Colon (tissue), 2 donors: ENCODE results near the gene CEP55.
"Not testable (repeated sequence)": the region's sequence is repeated elsewhere in the genome, so short reads cannot be mapped to it uniquely, and the experiment has no call there.

Source experiments
- FAIRE-seq: peaks from 2 replicates; lab custom pipeline; 2012; peaks lifted over from hg19 to GRCh38; lab: Jason Lieb, UNC
- donor health status: control.
- donor health status: control.

CEP55 gene

GRCh38 chr10:93496322-93497041 is at the start of gene CEP55:
TSS of gene CEP55 (plus strand) at chr10:93496612. CDS start at chr10:93500052, 3,440 bp downstream.
- no peak for FAIRE-seq

DNA sequence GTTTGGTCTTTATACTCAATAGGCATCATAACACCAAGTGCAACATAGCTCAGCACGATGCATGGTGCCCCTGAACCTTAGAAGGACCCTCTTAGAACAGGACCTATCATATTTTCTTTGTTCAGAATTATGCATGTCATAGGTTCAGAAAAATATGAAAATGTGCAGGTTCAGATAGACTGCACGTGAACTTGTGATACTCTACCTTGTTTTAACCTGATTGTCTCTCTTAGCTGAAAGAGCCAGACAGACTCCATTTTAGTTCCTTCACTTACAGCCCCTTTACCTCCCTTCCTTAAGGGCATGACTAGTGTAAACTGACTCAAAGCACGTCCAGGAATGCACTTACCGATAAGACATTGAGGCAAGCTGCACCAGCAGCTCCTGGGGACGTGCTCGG is 49.4 kb upstream of the CEP55 start:
- FAIRE-seq: no peak

DNA sequence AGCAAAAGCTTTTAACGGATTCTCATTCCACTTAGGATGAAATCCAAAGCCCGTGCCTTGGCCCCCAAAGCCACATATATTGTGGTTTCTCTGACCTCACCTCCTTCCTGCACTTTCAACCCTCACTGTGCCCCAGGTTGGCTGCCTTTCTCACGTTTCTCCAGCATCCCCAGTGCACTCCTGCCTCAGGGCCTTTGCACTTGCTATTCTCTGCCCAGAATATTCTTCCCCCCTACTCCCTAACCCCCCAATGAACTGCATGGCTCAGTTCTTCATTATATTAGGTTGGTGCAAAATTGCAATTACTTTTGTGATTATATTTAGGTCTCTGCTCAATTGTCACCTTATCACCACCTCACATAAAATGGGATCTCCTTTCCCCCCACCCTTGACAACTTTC is 48.4 kb upstream of the CEP55 start:
- no peak for FAIRE-seq

DNA sequence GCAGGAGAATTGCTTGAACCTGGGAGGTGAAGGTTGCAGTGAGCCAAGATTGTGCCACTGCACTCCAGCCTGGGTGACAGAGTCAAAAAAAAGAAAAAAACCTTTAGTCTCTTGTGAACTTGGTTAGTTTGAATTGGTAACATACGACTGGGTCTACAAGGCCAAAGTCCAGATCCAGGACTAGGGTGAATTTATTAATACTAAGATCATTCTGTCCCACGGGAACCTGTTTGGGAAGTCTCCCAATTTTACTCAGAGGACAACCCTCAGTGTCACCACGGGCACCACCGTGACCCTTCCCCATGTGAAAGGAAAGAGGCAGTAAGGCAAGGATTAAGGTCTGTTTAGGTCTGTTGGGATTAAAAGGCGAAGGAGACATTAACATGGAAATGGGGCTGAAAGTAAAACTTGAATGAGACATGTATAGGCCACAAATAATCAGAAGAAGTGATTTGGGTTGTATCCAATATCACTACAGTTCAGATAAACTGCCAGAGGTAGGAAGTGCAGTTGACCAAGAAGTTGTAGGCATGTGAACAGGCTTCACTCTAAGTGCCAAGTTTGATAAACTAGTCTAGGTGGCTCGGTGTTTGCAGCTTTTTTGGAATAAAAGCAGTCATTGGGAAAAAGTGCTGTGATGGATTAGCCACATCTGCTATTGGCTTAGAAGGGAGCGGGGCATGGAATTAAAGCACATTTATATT is 45.0 kb upstream of the CEP55 start:
- FAIRE-seq: no peak

GRCh38 chr10:93452143-93452542 is 44.3 kb upstream of the CEP55 start:
- no peak for FAIRE-seq

GRCh38 chr10:93454146-93454545 is 42.3 kb upstream of the CEP55 start:
- FAIRE-seq: no peak

DNA sequence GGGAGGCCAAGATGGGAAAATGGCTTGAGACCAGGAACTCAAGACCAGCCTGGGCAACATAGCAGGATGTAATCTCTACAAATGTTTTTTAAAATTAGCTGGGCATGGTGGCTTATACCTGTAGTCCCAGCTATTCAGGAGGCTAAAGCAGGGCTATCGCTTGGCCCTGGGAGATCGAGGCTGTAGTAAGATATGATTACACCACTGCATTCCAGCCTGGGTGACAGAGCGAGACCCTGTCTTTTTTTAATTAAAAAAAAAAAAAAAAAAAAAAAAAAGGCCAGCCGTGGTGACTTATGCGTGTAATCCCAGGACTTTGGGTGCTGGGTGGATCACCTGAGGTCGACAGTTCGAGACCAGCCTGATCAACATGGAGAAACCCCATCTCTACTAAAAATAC is 41.7 kb upstream of the CEP55 start:
- no peak for FAIRE-seq

- no peak for FAIRE-seq
Measured at GRCh38 chr10:93456480-93456879, 39.9 kb upstream of the CEP55 start.

DNA sequence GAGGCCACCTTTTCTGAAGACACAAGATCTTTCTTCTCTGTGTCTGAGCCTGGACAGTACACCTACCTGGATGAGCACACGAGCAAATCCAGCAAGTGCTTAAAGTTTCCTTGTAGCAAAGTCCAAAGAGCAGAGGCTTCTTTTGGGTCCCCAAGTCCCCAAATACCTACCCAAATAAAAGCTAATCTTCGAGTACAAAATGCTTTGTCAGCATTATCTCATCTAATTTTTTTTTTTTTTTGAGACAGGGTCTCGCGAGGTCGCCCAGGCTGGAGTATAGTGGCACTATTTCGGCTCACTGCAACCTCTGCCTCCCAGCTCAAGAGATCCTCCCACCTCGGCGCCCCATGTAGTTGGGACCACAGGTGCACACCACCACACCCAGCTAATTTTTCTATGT is 38.9 kb upstream of the CEP55 start:
- no peak for FAIRE-seq

DNA sequence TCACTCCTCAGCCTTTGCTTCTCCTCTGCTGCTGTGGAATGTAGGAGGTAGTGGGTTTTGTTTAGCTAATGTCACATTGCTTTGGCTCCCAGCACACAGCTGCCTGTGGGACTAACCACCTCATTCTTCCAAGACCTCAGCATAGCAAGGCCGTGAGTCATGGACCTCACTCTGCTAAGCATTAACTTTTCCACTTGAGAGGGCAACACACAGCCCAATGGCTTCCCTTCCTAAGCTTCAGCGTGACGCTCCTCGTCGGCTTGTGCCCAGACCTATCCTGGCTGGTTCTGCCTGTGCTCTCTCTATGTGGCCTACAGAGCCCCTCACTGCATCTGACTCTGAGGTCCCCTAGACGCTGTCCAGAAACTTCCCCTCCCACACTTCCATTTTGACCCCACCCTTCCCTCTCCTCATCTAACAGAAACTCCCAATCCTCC is 37.6 kb upstream of the CEP55 start:
- FAIRE-seq: no peak

- FAIRE-seq: no peak
Measured at GRCh38 chr10:93459466-93459865, 36.9 kb upstream of the CEP55 start.

DNA sequence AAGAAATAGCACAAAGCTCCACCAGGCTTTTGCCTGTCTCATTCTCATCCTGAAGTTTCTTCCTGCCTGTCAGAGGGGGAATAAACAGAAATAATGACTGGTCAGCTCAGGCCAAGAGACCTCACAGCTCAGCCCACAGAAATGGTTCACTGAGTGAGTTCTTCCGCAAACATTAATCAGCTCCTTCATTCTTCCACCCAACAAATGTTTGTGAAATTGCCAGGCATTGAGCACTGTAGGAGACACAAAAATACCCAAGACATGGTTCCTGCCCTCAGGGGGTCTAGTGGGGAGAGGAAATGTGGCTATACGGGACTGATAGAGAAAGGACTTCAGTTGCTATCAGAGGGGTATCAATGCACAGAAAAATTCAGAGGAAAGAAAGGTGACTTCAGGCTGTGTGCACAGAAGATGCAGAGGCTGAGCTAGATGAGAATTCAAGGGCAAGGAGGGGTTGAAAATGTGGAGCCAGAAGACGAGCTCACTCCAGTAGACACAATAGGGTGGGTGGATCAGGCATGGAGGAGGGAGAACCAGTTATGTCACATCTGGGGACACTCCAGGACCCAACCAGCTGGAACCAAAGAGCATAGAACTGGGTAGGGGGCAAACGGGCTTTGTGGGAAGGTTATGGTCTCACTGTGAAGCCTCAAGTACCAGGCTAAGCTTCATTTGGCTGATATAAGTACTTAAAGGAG is 35.2 kb upstream of the CEP55 start:
- no peak for FAIRE-seq

GRCh38 chr10:93461807-93462178 is 34.6 kb upstream of the CEP55 start:
- no peak for FAIRE-seq

DNA sequence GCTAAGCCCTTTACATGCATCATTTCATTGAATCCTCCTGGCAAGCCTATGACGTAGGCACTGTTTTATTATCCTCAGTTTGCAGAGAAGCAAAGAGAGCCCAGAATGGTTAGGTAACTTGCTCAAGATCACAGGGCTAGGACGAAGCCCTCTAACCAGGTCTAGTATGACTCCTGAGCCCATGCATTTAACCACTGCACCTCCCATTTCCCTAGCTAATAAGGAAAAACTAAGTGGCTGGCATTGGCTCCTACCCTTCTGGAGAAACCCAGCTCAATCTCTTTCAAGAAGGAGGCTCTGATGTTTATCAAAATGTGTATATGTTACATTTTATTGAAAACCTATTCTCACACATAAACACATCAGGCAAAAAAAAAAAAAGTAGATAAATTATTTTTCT is 34.0 kb upstream of the CEP55 start:
- FAIRE-seq: no peak

DNA sequence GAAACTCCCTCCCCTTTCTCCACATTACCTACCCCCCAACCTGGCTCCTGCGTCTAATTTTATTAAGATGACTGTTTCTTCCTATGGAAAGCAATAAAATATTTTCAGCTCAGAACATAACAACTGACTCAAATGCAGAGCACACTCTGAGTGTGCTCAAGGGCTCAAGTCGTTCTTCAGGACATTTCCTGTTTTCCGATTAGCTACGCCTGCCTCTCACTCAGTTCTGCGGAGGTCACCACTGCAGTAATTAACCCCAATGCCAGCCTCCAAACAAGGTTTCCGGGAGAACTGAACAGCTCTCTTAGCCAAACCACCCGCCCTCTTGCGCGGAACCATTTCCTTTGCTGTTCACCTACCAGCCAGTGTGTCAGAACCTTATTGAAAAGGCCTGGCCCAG is 33.5 kb upstream of the CEP55 start:
- no peak for FAIRE-seq

- FAIRE-seq: no peak
Measured at GRCh38 chr10:93463723-93464476, 32.5 kb upstream of the CEP55 start.

DNA sequence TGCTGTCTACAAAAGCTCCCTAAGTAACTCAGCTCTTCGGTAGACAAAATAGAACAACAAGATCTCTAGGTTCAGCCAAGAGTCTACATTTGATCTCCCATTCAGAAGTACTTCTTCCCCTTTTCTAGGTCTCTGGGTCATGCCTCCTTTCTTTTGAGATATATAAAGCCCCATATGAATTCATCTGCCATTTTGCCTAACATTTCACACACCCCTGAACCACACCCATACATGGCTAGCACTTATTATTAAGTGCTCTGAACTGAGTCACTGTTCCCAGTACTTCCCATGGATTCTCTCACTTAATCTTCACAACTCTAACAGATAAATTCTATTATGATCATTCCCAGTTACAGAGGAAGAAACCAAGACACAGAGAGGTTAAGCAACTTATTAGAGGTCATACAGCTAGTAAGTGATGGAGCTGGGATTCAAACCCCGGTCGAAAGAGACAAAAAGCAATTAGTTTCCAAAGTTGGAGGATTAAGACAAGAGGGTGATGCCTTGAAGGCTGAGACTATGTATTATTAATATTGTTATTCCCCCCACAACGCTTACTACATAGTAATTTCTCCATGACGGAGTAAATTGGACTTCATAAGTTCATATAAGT is 31.5 kb upstream of the CEP55 start:
- no peak for FAIRE-seq

DNA sequence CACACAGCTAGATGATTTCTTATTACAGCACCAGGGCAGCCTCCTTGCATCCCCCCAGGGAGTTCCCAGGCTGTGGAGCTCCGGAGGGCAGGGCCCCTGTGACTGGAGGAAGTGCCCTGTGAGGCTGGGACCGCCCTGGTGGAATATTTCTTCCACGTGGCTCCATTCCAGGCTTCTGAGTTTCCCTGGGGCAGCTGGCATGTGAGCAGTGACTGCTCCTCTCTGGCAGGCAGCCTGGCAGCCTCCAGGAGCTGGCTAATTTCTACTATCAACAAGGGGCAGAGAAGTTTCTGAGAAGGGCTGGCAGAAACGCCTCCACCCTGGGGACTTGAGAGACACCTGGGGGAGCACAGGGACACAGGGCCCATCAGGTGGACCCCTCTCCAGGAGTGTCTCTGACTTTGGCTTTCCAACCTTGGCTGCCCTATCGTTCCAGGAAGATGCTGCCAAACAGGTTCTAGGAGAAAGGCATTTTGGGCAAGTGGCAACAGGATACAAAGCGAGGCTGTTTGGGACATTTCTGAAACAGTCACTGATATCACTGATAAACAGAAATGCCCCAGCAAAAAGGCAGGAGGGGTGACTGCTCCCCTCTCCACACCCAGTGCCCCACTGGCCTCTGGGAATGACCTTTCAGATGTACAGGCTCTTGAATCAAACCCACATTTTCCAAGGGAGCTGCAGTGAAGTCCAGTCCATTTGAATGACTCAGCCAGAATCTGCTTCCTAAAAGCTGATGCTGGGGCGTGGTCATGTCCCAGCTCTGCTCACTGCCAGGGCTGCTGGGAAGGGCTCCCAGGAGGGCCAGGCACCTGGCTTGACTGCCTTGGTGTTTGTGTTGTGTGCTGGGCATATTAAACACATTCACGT is 30.4 kb upstream of the CEP55 start:
- no peak for FAIRE-seq

DNA sequence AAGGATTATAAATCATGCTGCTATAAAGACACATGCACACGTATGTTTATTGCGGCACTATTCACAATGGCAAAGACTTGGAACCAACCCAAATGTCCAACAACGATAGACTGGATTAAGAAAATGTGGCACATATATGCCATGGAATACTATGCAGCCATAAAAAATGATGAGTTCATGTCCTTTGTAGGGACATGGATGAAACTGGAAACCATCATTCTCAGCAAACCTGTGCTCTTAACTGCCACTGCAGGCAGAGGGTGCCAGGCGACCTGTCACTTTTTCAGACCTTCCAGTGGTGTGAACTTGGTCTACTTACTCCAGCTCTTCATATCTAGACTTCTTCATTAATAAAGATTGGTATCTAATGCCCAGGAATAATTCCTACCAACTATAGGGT is 28.8 kb upstream of the CEP55 start:
- FAIRE-seq: not testable (repeated sequence)

GRCh38 chr10:93468461-93469213 is 27.8 kb upstream of the CEP55 start:
- FAIRE-seq: no peak
